G401.6 (cell line): ENCODE data around the gene YBEY.
"Not testable (repeated sequence)": the region's sequence is repeated elsewhere in the genome, so short reads cannot be mapped to it uniquely, and the experiment has no call there.

Experiments
- FAIRE-seq: peaks from 2 replicates; lab custom pipeline; 2012; peaks lifted over from hg19 to GRCh38; lab: Jason Lieb, UNC

Gene YBEY

GRCh38 chr21:46285761-46286647 is at the start of gene YBEY:
Gene YBEY, plus strand, starts transcription at chr21:46286342. Its CDS starts 572 bp downstream, at chr21:46286914.
- FAIRE-seq: no peak

GRCh38 chr21:46237474-46237873 is 48.7 kb upstream of the YBEY start:
- no peak for FAIRE-seq

- FAIRE-seq: no peak
Measured at GRCh38 chr21:46239817-46240325, 46.3 kb upstream of the YBEY start.

GRCh38 chr21:46241577-46241976 is 44.6 kb upstream of the YBEY start:
- FAIRE-seq: not testable (repeated sequence)

- no peak for FAIRE-seq
Measured at GRCh38 chr21:46243325-46243724, 42.8 kb upstream of the YBEY start.

GRCh38 chr21:46243960-46244361 is 42.2 kb upstream of the YBEY start:
- no peak for FAIRE-seq

GRCh38 chr21:46244602-46245001 is 41.5 kb upstream of the YBEY start:
- no peak for FAIRE-seq

GRCh38 chr21:46245213-46245915 is 40.8 kb upstream of the YBEY start:
- FAIRE-seq: no peak

GRCh38 chr21:46246345-46246744 is 39.8 kb upstream of the YBEY start:
- FAIRE-seq: no peak

- no peak for FAIRE-seq
Measured at GRCh38 chr21:46247699-46248421, 38.3 kb upstream of the YBEY start.

GRCh38 chr21:46248422-46248782 is 37.7 kb upstream of the YBEY start:
- no peak for FAIRE-seq

- no peak for FAIRE-seq
Measured at GRCh38 chr21:46248827-46249226, 37.3 kb upstream of the YBEY start.

- no peak for FAIRE-seq
Measured at GRCh38 chr21:46250146-46250725, 35.9 kb upstream of the YBEY start.

GRCh38 chr21:46252840-46253239 is 33.3 kb upstream of the YBEY start:
- FAIRE-seq: no peak

GRCh38 chr21:46253610-46254124 is 32.5 kb upstream of the YBEY start:
- FAIRE-seq: no peak

GRCh38 chr21:46254208-46254975 is 31.8 kb upstream of the YBEY start:
- FAIRE-seq: no peak

GRCh38 chr21:46255166-46255565 is 31.0 kb upstream of the YBEY start:
- no peak for FAIRE-seq

GRCh38 chr21:46255758-46256337 is 30.3 kb upstream of the YBEY start:
- no peak for FAIRE-seq

- no peak for FAIRE-seq
Measured at GRCh38 chr21:46256501-46256994, 29.6 kb upstream of the YBEY start.

- no peak for FAIRE-seq
Measured at GRCh38 chr21:46264046-46264689, 22.0 kb upstream of the YBEY start.
